Stimulated activated CD8-positive, alpha-beta memory T cell treated with anti-CD3 and anti-CD28 coated beads, Interleukin-7, amount 100 ng/mL, for 48 hours (primary cell): ENCODE results near the gene SQOR.

ENCODE experiments used
- DNase-seq, 2 donors: peaks; one replicate each; pipeline ENCODE4 v3.0.0-alpha.2; 2020; ENCODE audit warnings: low read depth in 1 of 2; ENCODE audit errors: extremely low read depth in 1 of 2

The SQOR gene

GRCh38 chr15:45657764-45658545 is 23.1 kb downstream of the SQOR start:
- DNase-seq: no peak

- no peak for DNase-seq
Measured at GRCh38 chr15:45660231-45660979, 25.6 kb downstream of the SQOR start.

DNA sequence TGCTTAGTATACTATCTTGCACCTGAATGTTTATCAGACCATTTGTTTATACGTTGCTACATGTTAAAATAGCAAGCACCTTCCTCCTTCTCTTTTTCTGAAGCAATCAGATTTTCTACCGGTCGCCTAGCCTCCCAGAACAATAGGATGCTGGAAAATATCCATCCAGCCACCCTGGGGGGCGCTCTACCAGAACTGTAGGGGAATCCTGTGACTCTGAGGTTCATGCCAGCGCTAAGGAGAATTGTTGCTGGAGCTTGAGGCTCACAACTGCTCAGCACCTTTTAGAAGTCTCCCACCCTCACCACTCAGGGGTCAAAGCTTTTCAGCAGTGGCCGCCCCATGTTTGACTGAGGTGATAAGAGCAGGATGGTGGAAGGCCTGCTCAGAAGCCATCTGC is 27.5 kb downstream of the SQOR start:
- DNase-seq: no peak

- no peak for DNase-seq
Measured at GRCh38 chr15:45664451-45664850, 29.6 kb downstream of the SQOR start.

DNA sequence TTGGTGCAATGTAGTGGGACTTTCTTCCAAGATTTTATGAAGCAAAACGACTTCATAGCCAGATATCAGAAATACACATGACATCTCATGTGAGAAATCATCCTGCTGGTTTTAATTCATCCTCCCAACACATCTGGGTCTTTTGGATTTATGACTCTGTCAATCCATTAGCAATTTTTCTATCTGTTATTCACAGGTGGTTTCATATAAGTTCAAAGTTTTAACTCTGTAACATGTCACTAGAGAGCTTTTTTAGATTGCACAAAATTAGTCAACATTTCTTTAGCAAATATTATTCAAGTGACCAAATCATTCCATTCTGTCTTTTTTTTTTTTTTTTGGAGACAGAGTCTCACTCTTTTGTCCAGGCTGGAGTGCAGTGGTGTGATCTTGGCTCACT is 30.4 kb downstream of the SQOR start:
- DNase-seq: no peak

DNA sequence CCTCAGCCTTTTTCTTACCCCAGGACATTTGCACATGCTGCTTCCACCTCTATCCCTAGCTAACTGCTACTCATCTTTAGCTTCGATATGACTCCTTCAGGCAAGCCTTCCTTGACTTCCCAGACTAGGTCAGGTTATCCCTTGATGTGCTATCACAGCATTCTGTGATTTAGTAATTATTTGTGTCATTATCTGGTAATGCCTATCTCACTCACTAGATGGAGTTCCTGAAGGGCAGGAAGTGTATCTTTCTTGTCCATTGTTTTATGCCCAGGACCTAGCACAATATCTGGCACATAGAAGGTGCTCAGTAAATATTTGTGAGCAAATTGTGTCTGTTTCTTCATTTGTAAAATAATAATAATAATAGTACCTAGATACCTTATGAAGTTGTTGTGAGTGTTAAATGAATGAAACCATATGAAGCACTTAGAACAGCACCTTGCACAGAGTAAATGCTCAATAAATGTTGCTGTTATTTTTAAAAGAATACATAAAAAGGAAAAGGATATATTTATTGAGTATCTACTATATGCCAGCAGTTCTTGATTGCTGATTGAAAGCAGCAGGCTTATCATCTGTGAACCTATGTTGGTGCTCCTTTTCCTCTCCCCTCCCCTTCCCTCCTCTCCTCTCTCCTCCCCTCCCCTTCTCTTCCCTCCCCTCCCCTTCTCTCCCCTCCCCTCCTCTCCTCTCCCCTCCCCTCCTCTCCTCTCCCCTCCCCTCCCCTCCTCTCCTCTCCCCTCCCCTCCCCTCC is 31.5 kb downstream of the SQOR start:
- DNase-seq: no peak

DNA sequence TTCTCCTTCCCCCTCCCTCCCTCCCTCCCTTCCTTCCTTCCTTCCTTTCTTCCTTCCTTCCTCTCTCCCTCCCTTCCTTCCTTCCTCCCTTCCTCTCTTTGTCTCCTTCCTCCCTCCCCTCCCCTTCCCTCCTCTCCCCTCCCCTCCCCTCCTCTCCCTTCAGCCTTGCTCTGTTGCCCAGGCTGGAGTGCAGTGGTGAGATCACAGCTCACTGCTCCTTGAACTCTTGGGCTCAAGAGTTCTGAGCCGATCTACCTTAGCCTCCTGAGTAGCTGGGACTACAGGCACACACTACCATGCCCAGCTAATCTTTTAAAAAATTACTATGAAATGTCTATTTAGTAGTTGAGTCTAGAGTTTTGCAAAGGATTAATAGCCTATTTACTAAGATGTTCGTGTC is 32.2 kb downstream of the SQOR start:
- DNase-seq: no peak

DNA sequence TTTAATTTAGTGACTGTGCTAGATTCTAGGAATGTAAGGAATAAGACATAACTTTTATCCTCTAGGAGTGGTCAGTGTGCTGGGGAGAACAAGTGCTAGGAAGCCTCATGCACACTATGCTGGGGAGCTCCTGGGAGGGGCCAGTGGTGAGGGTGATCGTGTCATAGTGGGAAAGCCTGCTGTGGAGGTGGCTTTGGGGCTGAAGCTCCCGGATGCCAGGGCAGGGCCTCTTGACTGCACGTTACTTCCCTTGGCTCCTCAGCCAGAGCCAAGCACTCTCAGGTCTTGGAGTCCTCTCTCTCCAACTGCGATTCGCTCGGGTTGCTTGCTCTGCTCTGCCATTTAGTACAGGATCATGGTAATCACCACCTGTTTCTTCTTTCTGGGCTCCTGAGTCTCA is 33.6 kb downstream of the SQOR start:
- no peak for DNase-seq

- no peak for DNase-seq
Measured at GRCh38 chr15:45669422-45669821, 34.6 kb downstream of the SQOR start.

DNA sequence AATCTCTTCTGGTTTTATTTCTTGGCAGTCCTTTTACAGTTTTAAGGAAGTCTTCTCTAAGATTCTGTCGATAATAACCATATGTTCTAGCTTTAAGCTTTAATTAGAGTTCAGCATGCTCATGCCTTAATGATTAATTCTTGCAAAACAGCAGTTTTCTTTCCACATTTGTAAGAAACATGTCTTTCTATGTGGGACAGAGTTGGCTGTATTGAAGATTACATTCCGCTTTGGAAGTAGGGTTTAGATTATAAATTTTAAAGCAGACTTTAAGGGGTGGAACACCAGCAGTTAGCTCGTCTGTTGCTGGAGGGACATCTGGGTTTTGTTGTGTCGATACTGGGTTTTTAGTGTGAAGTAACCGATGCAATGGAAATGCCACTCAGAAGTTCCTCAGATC is 35.3 kb downstream of the SQOR start:
- DNase-seq: no peak

DNA sequence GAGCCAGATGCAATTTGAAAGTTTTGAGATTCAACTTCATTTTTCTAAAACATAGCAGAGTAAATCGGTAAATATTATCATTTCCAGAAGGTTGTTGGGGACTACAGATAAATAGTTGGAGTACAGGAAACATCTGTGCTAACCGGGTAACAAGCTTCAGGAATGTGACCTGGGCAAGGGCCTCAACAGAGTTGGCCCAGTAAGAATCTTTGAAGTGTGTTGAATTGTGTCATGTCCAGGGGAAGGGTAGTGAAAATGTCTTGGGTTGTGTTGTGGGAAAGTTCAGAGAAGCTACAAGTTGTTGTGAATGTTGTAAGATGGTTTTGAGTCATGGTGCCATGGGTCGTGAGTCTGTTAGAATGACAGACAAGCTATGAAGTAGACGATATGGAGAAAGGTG is 35.7 kb downstream of the SQOR start:
- no peak for DNase-seq

GRCh38 chr15:45674677-45675076 is 39.8 kb downstream of the SQOR start:
- DNase-seq: no peak

- DNase-seq: no peak
Measured at GRCh38 chr15:45677797-45678196, 43.0 kb downstream of the SQOR start.

- no peak for DNase-seq
Measured at GRCh38 chr15:45678459-45679178, 43.8 kb downstream of the SQOR start.

GRCh38 chr15:45684533-45684932 is 49.7 kb downstream of the SQOR start:
- no peak for DNase-seq

DNA sequence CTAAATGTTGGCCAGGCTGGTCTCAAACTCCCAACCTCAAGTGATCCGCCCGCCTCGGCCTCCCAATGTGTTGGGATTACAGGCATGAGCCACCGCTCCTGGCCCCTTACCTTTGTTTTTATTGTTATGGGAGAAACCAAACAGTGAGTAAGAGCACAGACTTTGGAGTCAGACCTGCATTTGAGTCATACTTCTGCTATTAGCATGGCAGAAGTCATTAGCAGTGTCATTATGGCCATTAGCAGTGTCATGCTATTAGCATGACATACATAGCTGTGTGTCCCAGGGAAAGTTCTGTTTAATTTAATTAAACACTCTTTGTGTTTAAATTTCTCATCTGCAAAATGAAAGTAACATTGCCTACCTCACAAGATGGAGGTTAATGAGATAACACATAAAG is 54.8 kb downstream of the SQOR start:
- no peak for DNase-seq

GRCh38 chr15:45690581-45691260 is 55.9 kb downstream of the SQOR start:
- no peak for DNase-seq

GRCh38 chr15:45701108-45701507 is 66.3 kb downstream of the SQOR start:
- no peak for DNase-seq

GRCh38 chr15:45702041-45702440 is 67.2 kb downstream of the SQOR start:
- no peak for DNase-seq

DNA sequence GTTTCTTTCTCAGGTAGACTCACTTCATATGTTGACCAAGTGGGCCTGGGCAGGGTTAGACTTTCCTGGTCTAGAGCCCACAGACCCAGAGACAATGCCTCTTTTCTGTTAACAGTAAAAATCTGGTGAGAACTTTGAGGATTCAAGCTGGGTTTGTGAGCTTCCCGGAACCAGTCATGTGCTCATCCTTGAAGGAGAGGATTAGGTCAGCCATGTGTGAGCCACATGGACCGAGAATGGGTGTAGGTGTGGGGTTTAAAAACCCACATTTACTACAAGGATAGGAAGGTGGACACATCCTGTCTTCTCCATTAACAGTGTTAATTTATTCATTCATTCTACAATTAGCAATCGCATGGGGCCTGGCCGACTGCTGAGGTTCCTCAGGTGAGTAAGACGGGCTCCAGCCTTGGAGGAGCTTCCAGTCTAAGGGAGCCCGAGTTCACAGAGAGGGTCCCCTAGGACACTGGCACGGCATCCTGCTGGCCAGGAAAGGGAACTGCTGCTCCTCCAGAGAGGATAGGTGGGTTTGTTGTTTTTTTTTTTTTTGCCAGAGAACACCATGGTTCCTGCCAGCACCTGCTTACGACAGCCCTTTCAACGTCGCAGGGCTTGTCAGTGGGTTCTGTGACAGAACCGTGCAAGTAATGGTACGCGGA is 69.0 kb downstream of the SQOR start:
- no peak for DNase-seq
